ENCODE data around the gene RCOR1. TPM values are rescaled to one million over a fixed set of nuclear protein-coding genes. Genes with fewer than 3 reads are reported as not detected.
A peak's percentile ranks its signal among the peaks of the same experiment; 100 is the strongest.

RCOR1 gene
- polyA plus RNA-seq, 1 donor (not counting 4 experiments of a cell fraction or from before 2014, with no cell fraction given): 27.0 TPM

- no peaks in the 10 kb centered on the region for H4K20me1 ChIP-seq (ENCODE audit: control insufficient read depth, extremely low read depth, insufficient read depth, low read length)
- H3K9me1 ChIP-seq (ENCODE audit: control insufficient read depth, extremely low read depth, insufficient read depth, low read length): no peaks in the 10 kb centered on the region
- H3K79me2 ChIP-seq (ENCODE audit: control insufficient read depth, insufficient read depth, low read length): no peaks in the 10 kb centered on the region
- H3K27ac ChIP-seq (ENCODE audit: control insufficient read depth, insufficient read depth, low read length): no peak overlapping the region
- H3K4me1 ChIP-seq (ENCODE audit: control insufficient read depth, extremely low read depth, insufficient read depth, low read length): no peaks in the 10 kb centered on the region
- no peak overlapping the region for H2AFZ ChIP-seq (ENCODE audit: control insufficient read depth, low read length)
- H3K36me3 ChIP-seq (ENCODE audit: control insufficient read depth in 2 of 2, extremely low read depth in 1 of 2, insufficient read depth in 2 of 2, low read length in 2 of 2): peaks cover 30 to 36% of the 10 kb centered on the region in 2 experiments
- no peaks in the 10 kb centered on the region for H3K27me3 ChIP-seq (ENCODE audit: control insufficient read depth, extremely low read depth, insufficient read depth, low read length)
- no peak overlapping the region for H3K4me3 ChIP-seq (ENCODE audit: control insufficient read depth in 2 of 3, extremely low read depth in 1 of 3, insufficient read depth in 2 of 3, low read depth in 1 of 3, low read length in 3 of 3)
- no peaks in the 10 kb centered on the region for H3K9me3 ChIP-seq (ENCODE audit: control insufficient read depth, low read depth, low read length)
- dilution Hi-C loops (cut with MboI; ENCODE audit: extremely low pct_ligation_motif_present, low sequenced_read_pairs): no loop called here
- H3K9ac ChIP-seq (ENCODE audit: control insufficient read depth, extremely low read depth, insufficient read depth, low read length): no peak overlapping the region
- H3K4me2 ChIP-seq (ENCODE audit: control insufficient read depth, extremely low read depth, insufficient read depth, low read depth, low read length): no peak overlapping the region
- no peak for TF ChIP-seq EZH2 (IDR thresholded peaks at IDR 0.05; ENCODE audit: low read length)
- TF ChIP-seq, protein P1, sequence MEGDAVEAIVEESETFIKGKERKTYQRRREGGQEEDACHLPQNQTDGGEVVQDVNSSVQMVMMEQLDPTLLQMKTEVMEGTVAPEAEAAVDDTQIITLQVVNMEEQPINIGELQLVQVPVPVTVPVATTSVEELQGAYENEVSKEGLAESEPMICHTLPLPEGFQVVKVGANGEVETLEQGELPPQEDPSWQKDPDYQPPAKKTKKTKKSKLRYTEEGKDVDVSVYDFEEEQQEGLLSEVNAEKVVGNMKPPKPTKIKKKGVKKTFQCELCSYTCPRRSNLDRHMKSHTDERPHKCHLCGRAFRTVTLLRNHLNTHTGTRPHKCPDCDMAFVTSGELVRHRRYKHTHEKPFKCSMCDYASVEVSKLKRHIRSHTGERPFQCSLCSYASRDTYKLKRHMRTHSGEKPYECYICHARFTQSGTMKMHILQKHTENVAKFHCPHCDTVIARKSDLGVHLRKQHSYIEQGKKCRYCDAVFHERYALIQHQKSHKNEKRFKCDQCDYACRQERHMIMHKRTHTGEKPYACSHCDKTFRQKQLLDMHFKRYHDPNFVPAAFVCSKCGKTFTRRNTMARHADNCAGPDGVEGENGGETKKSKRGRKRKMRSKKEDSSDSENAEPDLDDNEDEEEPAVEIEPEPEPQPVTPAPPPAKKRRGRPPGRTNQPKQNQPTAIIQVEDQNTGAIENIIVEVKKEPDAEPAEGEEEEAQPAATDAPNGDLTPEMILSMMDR (optimal IDR thresholded peaks at IDR 0.05 in 1 of 3, IDR thresholded peaks at IDR 0.05 in 1 of 3, conservative IDR thresholded peaks at IDR 0.05 in 1 of 3; ENCODE audit: extremely low read depth in 1 of 3, insufficient read depth in 2 of 3, low read length in 3 of 3): no peak
- FAIRE-seq (no peak), DNase-seq (ENCODE audit: low read depth, low spot score) (no peak)
Observed at GRCh38 chr14:102728501-102728900, 136.1 kb downstream of the RCOR1 start.

GRCh38 chr14:102729268-102729667 is 136.8 kb downstream of the RCOR1 start:
- Histone ChIP-seq H3K4me2 (ENCODE audit: control insufficient read depth, extremely low read depth, insufficient read depth, low read depth, low read length) (no peak overlapping the region), H2AFZ (ENCODE audit: control insufficient read depth, low read length) (no peak overlapping the region), H3K4me1 (ENCODE audit: control insufficient read depth, extremely low read depth, insufficient read depth, low read length) (no peaks in the 10 kb centered on the region), H3K27ac (ENCODE audit: control insufficient read depth, insufficient read depth, low read length) (no peak overlapping the region), H3K4me3 (ENCODE audit: control insufficient read depth in 2 of 3, extremely low read depth in 1 of 3, insufficient read depth in 2 of 3, low read depth in 1 of 3, low read length in 3 of 3) (no peak overlapping the region), H4K20me1 (ENCODE audit: control insufficient read depth, extremely low read depth, insufficient read depth, low read length) (no peaks in the 10 kb centered on the region), H3K9ac (ENCODE audit: control insufficient read depth, extremely low read depth, insufficient read depth, low read length) (no peak overlapping the region), H3K36me3 (ENCODE audit: control insufficient read depth in 2 of 2, extremely low read depth in 1 of 2, insufficient read depth in 2 of 2, low read length in 2 of 2) (peaks cover 33 to 35% of the 10 kb centered on the region in 2 experiments), H3K79me2 (ENCODE audit: control insufficient read depth, insufficient read depth, low read length) (no peaks in the 10 kb centered on the region), H3K27me3 (ENCODE audit: control insufficient read depth, extremely low read depth, insufficient read depth, low read length) (no peaks in the 10 kb centered on the region), H3K9me1 (ENCODE audit: control insufficient read depth, extremely low read depth, insufficient read depth, low read length) (no peaks in the 10 kb centered on the region), H3K9me3 (ENCODE audit: control insufficient read depth, low read depth, low read length) (no peaks in the 10 kb centered on the region)
- TF ChIP-seq, protein P1 (optimal IDR thresholded peaks at IDR 0.05 in 1 of 3, IDR thresholded peaks at IDR 0.05 in 1 of 3, conservative IDR thresholded peaks at IDR 0.05 in 1 of 3; ENCODE audit: extremely low read depth in 1 of 3, insufficient read depth in 2 of 3, low read length in 3 of 3): no peak
- TF ChIP-seq EZH2 (IDR thresholded peaks at IDR 0.05; ENCODE audit: low read length): no peak
- DNase-seq (ENCODE audit: low read depth, low spot score) (no peak), FAIRE-seq (peak; percentile 5)
- dilution Hi-C loops (cut with MboI; ENCODE audit: extremely low pct_ligation_motif_present, low sequenced_read_pairs): no loop called here

Data from keratinocyte (primary cell).